T-helper 1 cell treated with Interleukin-12 subunit alpha and Interleukin-12 subunit beta and Interleukin-4 antibody, amounts not matched to agents 30 ng/mL and 1 ng/mL, for 36 hours (primary cell): ENCODE results near the gene C1orf56. TPM values are rescaled to one million over a fixed set of nuclear protein-coding genes. Genes with fewer than 3 reads are reported as not detected.

ENCODE experiments used
- intact Hi-C: fragments of 100-400 bp; cut with micrococcal nuclease; formaldehyde crosslinking; loops from one replicate; pipeline ENCODE4 v1.15.1; 2024
- total RNA-seq: library from RNA; stranded (reverse); gene quantifications from 2 replicates; pipeline ENCODE4 v1.2.3, GENCODE V29; 2022

The C1orf56 gene
- total RNA-seq: 1.0 and 1.2 TPM in 2 replicates

GRCh38 chr1:151047591-151047924 lies at the start of gene C1orf56:
Gene C1orf56 (plus strand): TSS chr1:151047751. CDS start chr1:151047848, 97 bp downstream.
- intact Hi-C loops: no loop called here

GRCh38 chr1:150997949-150998348 lies 49.6 kb upstream of the C1orf56 start:
- intact Hi-C loops: loop anchor here (2.0 to 5.0 kb wide), 2 partner anchors 437 to 741 kb away; partner anchors contain the start of gene CA14

- intact Hi-C loops: loop anchor here (5.0 kb wide), 1 partner anchor 742 kb away; the partner anchor contains the start of gene CA14
Measured at GRCh38 chr1:150999051-150999674, 48.4 kb upstream of the C1orf56 start.

- intact Hi-C loops: loop anchor here (5.0 kb wide), 1 partner anchor 743 kb away; the partner anchor contains the start of gene CA14
Measured at GRCh38 chr1:150999926-151000325, 47.6 kb upstream of the C1orf56 start.

GRCh38 chr1:151000408-151000807 lies 47.1 kb upstream of the C1orf56 start:
- intact Hi-C loops: no loop called here

GRCh38 chr1:151001602-151002001 lies 45.9 kb upstream of the C1orf56 start:
- intact Hi-C loops: no loop called here

- intact Hi-C loops: no loop called here
Measured at GRCh38 chr1:151002051-151002450, 45.5 kb upstream of the C1orf56 start.

GRCh38 chr1:151002611-151003010 lies 44.9 kb upstream of the C1orf56 start:
- intact Hi-C loops: no loop called here

GRCh38 chr1:151003180-151003579 lies 44.4 kb upstream of the C1orf56 start:
- intact Hi-C loops: no loop called here

- intact Hi-C loops: loop anchor here (1.0 to 5.0 kb wide), 3 partner anchors 10 to 451 kb away; partner anchors contain the start of gene POGZ
Measured at GRCh38 chr1:151005729-151006319, 41.7 kb upstream of the C1orf56 start.

- intact Hi-C loops: loop anchor here (1.0 to 5.0 kb wide), 3 partner anchors 10 to 451 kb away; partner anchors contain the start of gene POGZ
Measured at GRCh38 chr1:151006327-151007052, 41.1 kb upstream of the C1orf56 start, which contains the start of gene MINDY1. Gene MINDY1 (minus strand): TSS chr1:151006902. CDS start chr1:151002617, 4,285 bp downstream.

GRCh38 chr1:151007853-151008243 lies 39.7 kb upstream of the C1orf56 start:
- intact Hi-C loops: loop anchor here (1.0 to 5.0 kb wide), 21 partner anchors 33 to 1079 kb away; partner anchors contain the start of genes ARNT, CDC42SE1, ENSA and GABPB2

- intact Hi-C loops: loop anchor here (1.0 to 5.0 kb wide), 20 partner anchors 33 to 1080 kb away; partner anchors contain the start of genes ARNT, CDC42SE1, ENSA and GABPB2
Measured at GRCh38 chr1:151008244-151009205, 39.0 kb upstream of the C1orf56 start, which contains the start of gene PRUNE1. Gene PRUNE1 (plus strand): TSS chr1:151008449. CDS start chr1:151008633, 184 bp downstream.

- intact Hi-C loops: loop anchor here (2.0 to 5.0 kb wide), 8 partner anchors 40 to 1080 kb away; partner anchors contain the start of genes GOLPH3L, POGZ, RFX5 and SEMA6C
Measured at GRCh38 chr1:151009206-151009587, 38.4 kb upstream of the C1orf56 start.

- intact Hi-C loops: loop anchor here (2.0 to 5.0 kb wide), 8 partner anchors 39 to 1081 kb away; partner anchors contain the start of genes GOLPH3L, POGZ, RFX5 and SEMA6C
Measured at GRCh38 chr1:151009674-151010345, 37.7 kb upstream of the C1orf56 start.

GRCh38 chr1:151010346-151010726 lies 37.2 kb upstream of the C1orf56 start:
- intact Hi-C loops: no loop called here

- intact Hi-C loops: no loop called here
Measured at GRCh38 chr1:151011154-151011850, 36.2 kb upstream of the C1orf56 start.

GRCh38 chr1:151012684-151013471 lies 34.7 kb upstream of the C1orf56 start:
- intact Hi-C loops: no loop called here
